OCI-LY1 (cell line): ENCODE measurements around the gene EIF2A.

Experiments
- H2AFZ ChIP-seq: fragments of 200-600 bp; sonication (generic), shearing (Covaris generic); 2 replicates; pipeline ENCODE4 v1.6.0; 2014; ENCODE audit warnings: antibody characterized with exemption, mild to moderate bottlenecking, low read length
- H3F3A ChIP-seq: fragments of 200-600 bp; sonication (generic), shearing (Covaris generic); 2 replicates; pipeline ENCODE4 v1.6.0; 2014; ENCODE audit warnings: mild to moderate bottlenecking, antibody characterized with exemption, low read length, moderate library complexity; ENCODE audit not compliant: insufficient read depth
- H3K27ac ChIP-seq: fragments of 200-600 bp; sonication (generic); 2 replicates; pipeline ENCODE4 v1.5.1; 2014; ENCODE audit warnings: low read length, mixed run types, mild to moderate bottlenecking, low read depth; ENCODE audit not compliant: poor library complexity, severe bottlenecking
- H3K27me3 ChIP-seq: fragments of 200-600 bp; sonication (generic); 2 replicates; pipeline ENCODE4 v1.6.0; 2014; ENCODE audit warnings: antibody characterized with exemption, mild to moderate bottlenecking, low read length, moderate library complexity; ENCODE audit not compliant: insufficient read depth
- H3K36me3 ChIP-seq: fragments of 200-600 bp; sonication (generic); 2 replicates; pipeline ENCODE4 v1.6.1; 2014; ENCODE audit warnings: mild to moderate bottlenecking, antibody characterized with exemption, low read length, moderate library complexity, mixed read lengths; ENCODE audit not compliant: insufficient read depth
- H3K4me1 ChIP-seq: fragments of 200-600 bp; sonication (generic); 2 replicates; pipeline ENCODE4 v1.5.1; 2014; ENCODE audit warnings: mild to moderate bottlenecking, low read length, moderate library complexity; ENCODE audit not compliant: insufficient read depth, severe bottlenecking
- H3K4me2 ChIP-seq: fragments of 200-600 bp; sonication (generic), shearing (Covaris generic); 2 replicates; pipeline ENCODE4 v1.6.1; 2014; ENCODE audit warnings: low read length
- H3K4me3 ChIP-seq: fragments of 200-600 bp; sonication (generic); 2 replicates; pipeline ENCODE4 v1.5.1; 2014; ENCODE audit warnings: low read length, low read depth, mild to moderate bottlenecking, mixed read lengths; ENCODE audit not compliant: poor library complexity, severe bottlenecking
- H3K79me2 ChIP-seq: fragments of 200-600 bp; shearing (Covaris generic); 2 replicates; pipeline ENCODE4 v1.6.1; 2016; ENCODE audit warnings: mixed run types, low read length, mixed read lengths; ENCODE audit not compliant: insufficient read depth
- H3K9ac ChIP-seq: fragments of 200-600 bp; sonication (generic), shearing (Covaris generic); 2 replicates; pipeline ENCODE4 v1.6.1; 2014; ENCODE audit warnings: mild to moderate bottlenecking, low read length, mixed read lengths
- H3K9me2 ChIP-seq: fragments of 200-600 bp; sonication (generic), shearing (Covaris generic); 2 replicates; pipeline ENCODE4 v1.6.1; 2014; ENCODE audit warnings: low read depth, mild to moderate bottlenecking, low read length, mixed read lengths
- H3K9me3 ChIP-seq: fragments of 200-600 bp; shearing (Covaris generic); 2 replicates; pipeline ENCODE4 v1.6.1; 2014; ENCODE audit warnings: low read length, mixed read lengths
- H4K20me1 ChIP-seq: fragments of 200-600 bp; sonication (generic), shearing (Covaris generic); 2 replicates; pipeline ENCODE4 v1.6.0; 2016; ENCODE audit warnings: mild to moderate bottlenecking, low read length; ENCODE audit not compliant: insufficient read depth
- EZH2 ChIP-seq: fragments of 200-600 bp; sonication (generic), shearing (Covaris generic); IDR thresholded peaks from 2 replicates; pipeline ENCODE4 v1.8.0; 2017; ENCODE audit warnings: borderline replicate concordance, mixed run types, mild to moderate bottlenecking, antibody characterized with exemption, low read length, moderate library complexity, mixed read lengths
- TF ChIP-seq, protein P1 (sequence below): fragments of 200-600 bp; sonication (generic), shearing (Covaris generic); IDR thresholded peaks from 2 replicates; pipeline ENCODE4 v1.5.1; 2017; ENCODE audit warnings: mild to moderate bottlenecking, antibody characterized with exemption, low read length, moderate library complexity, mixed read lengths

EIF2A gene

GRCh38 chr3:150631515-150632221, 85.1 kb downstream of the EIF2A start:
- H3K4me3 ChIP-seq: no peak overlapping the region
- no peak for TF ChIP-seq EZH2
- TF ChIP-seq, protein P1, sequence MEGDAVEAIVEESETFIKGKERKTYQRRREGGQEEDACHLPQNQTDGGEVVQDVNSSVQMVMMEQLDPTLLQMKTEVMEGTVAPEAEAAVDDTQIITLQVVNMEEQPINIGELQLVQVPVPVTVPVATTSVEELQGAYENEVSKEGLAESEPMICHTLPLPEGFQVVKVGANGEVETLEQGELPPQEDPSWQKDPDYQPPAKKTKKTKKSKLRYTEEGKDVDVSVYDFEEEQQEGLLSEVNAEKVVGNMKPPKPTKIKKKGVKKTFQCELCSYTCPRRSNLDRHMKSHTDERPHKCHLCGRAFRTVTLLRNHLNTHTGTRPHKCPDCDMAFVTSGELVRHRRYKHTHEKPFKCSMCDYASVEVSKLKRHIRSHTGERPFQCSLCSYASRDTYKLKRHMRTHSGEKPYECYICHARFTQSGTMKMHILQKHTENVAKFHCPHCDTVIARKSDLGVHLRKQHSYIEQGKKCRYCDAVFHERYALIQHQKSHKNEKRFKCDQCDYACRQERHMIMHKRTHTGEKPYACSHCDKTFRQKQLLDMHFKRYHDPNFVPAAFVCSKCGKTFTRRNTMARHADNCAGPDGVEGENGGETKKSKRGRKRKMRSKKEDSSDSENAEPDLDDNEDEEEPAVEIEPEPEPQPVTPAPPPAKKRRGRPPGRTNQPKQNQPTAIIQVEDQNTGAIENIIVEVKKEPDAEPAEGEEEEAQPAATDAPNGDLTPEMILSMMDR: no peak
- H3K9me2 ChIP-seq: no peaks in the 10 kb centered on the region
- H3K4me2 ChIP-seq: no peak overlapping the region
- no peaks in the 10 kb centered on the region for H3K27me3 ChIP-seq
- peaks cover 12% of the 10 kb centered on the region for H3K4me1 ChIP-seq
- no peaks in the 10 kb centered on the region for H4K20me1 ChIP-seq
- no peak overlapping the region for H2AFZ ChIP-seq
- H3K9ac ChIP-seq: no peak overlapping the region
- H3K36me3 ChIP-seq: peaks cover 55% of the 10 kb centered on the region
- H3K27ac ChIP-seq: no peak overlapping the region
- H3K79me2 ChIP-seq: no peaks in the 10 kb centered on the region
- no peaks in the 10 kb centered on the region for H3F3A ChIP-seq
- no peaks in the 10 kb centered on the region for H3K9me3 ChIP-seq

- Histone ChIP-seq H3K79me2 (no peaks in the 10 kb centered on the region), H3K36me3 (peaks cover 21% of the 10 kb centered on the region), H2AFZ (no peak overlapping the region), H3F3A (no peaks in the 10 kb centered on the region), H3K4me2 (no peak overlapping the region), H4K20me1 (no peaks in the 10 kb centered on the region), H3K9ac (no peak overlapping the region), H3K27ac (no peak overlapping the region), H3K9me2 (no peaks in the 10 kb centered on the region), H3K9me3 (no peaks in the 10 kb centered on the region), H3K4me3 (no peak overlapping the region), H3K27me3 (no peaks in the 10 kb centered on the region), H3K4me1 (peaks cover 12% of the 10 kb centered on the region)
- no peak for TF ChIP-seq EZH2
- TF ChIP-seq, protein P1: no peak
Measured at GRCh38 chr3:150635076-150635475, 88.5 kb downstream of the EIF2A start.

GRCh38 chr3:150635526-150635925, 88.9 kb downstream of the EIF2A start:
- no peak overlapping the region for H3K4me2 ChIP-seq
- TF ChIP-seq, protein P1: no peak
- no peak for TF ChIP-seq EZH2
- H3K4me3 ChIP-seq: no peak overlapping the region
- no peak overlapping the region for H3K27ac ChIP-seq
- H2AFZ ChIP-seq: no peak overlapping the region
- no peaks in the 10 kb centered on the region for H4K20me1 ChIP-seq
- no peaks in the 10 kb centered on the region for H3F3A ChIP-seq
- no peaks in the 10 kb centered on the region for H3K9me2 ChIP-seq
- peaks cover 16% of the 10 kb centered on the region for H3K36me3 ChIP-seq
- no peak overlapping the region for H3K9ac ChIP-seq
- H3K4me1 ChIP-seq: peaks cover 12% of the 10 kb centered on the region
- H3K79me2 ChIP-seq: no peaks in the 10 kb centered on the region
- H3K27me3 ChIP-seq: no peaks in the 10 kb centered on the region
- H3K9me3 ChIP-seq: no peaks in the 10 kb centered on the region
